GM18520 (cell line): ENCODE results near the gene CST11.
A peak's percentile ranks its signal among the peaks of the same experiment; 100 is the strongest.

Experiments
- ATAC-seq: cut with Tn5 transposase; IDR thresholded peaks from one replicate; pipeline ENCODE4 v1.9.1; 2021; ENCODE audit not compliant: unreplicated experiment

CST11 gene

GRCh38 chr20:23454816-23455215, 2.1 kb upstream of the CST11 start:
- ATAC-seq: no peak

DNA sequence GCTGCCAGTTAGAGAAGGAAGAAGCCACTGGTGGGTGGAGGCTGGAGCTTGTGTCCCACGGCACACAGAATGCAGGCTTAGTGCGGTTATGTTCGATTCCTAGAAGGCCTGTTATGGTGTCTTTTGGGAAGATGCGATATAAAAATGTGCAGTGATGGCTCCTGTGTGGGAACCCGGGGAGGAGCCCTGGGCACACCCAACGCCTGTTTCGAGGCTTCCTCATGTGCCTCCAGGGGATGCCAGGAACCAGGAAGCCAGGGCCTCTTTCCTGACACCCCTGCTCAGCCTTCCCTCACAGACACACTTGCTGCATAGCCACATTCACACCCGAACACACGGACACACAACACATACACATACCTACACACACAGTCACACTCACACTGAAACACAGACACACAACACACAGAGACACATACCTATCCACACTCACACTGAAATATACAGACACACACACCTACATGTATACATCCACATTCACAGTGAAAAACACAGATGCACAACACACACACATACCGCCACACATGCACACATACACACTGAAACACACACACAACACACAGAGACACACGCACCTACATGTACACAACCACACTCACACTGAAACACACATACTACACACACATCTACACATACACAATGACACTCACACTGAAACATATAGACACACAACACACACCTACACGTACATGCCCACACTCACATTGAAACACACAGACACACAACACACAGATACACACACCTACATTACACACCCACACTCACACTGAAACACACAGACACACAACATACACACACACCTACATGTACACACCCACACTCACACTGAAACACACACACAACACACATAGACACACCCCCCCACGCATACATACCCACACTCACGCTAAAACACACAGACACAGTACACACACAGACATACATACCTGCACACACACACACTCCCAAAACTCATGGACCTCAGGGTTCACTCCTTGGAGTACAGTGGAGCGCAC, 1.2 kb upstream of the CST11 start:
- ATAC-seq: no peak

- no peak for ATAC-seq
Observed at GRCh38 chr20:23451956-23452487, 654 bp downstream of the CST11 start.

- no peak for ATAC-seq
Observed at GRCh38 chr20:23450877-23451276, 1.8 kb downstream of the CST11 start.

- no peak for ATAC-seq
Observed at GRCh38 chr20:23449421-23449820, 3.3 kb downstream of the CST11 start.

DNA sequence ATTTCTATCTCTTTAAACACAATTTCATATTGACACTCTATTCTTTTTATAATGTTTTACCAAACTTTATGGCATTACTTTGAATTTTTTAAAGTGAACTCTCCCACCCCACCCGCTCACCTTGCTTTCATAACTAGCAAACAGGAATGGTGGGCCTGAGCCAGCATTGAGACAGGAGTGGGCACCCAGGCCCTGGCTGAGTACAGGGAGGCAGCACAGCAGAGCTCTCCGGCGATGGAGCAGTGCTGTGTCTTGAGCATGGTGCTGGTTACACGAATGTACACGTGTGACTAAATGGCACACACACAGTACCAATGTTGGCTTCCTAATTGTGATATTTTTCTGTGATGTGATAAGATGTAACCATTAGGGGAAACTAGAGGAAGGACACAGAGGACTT, 4.5 kb downstream of the CST11 start:
- ATAC-seq: no peak

DNA sequence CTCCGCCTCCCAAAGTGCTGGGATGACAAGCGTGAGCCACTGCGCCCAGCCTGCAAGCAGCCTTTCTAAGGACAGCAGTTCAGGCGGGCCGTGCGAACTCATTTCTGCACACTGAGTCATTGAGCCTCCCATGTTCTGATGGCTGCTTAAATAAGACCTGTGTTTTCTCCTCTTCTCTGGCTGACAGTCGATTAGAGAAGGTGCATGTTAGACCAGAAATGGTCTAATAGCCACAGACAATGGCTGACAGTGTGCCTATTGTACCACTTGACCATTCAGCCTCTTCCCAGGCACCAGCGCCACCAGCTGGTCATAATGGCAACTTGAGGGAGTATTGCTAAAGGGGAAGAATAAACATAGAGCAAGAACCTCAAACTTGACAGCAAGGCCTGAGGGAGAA, 6.2 kb downstream of the CST11 start:
- ATAC-seq: no peak

DNA sequence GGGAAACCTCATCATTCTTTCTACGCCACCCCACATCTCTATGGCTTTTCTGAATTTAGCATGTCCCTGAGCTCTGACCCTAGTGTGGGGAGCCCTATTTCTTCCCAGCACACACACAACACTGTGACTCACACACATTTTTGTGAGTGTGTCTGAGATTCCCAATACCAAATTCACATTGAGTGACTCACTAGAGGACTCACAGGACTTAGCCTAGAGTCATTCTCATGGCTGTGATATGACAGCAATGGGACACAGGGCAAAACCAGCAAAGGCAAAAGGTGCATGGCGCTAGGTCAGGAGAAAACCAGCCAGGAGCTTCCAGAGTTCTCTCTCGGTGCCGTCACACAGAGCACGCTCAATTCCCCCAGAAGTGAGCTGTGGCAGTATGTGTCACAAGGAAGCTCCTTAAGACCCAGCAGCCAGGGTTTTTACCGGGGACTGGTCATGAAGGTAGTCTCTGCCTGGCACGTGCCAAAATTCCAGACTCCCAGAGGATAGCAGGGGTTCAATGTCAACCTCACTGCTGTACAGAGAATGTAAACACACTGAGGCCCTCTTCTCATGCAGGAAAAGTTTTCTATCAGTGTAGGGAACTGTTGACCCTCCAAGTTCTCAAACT, 7.0 kb downstream of the CST11 start:
- ATAC-seq: no peak

DNA sequence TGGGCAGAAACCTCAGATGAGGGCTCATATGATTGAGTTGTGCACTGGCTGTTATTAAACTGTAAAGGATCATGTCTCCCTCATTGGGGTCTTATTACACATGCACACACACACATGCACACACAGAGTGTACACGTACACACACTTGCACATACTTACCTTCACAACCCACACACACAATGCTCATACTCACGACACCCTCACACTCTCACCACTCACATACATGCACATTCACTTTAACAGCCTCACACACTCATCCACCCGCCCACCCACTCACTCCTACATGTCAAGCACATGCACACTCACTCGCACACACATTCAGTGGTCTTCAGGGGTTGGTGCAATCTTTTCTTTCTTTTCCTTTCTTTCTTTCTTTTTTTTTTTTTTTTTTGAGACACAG, 7.8 kb downstream of the CST11 start:
- ATAC-seq: no peak

DNA sequence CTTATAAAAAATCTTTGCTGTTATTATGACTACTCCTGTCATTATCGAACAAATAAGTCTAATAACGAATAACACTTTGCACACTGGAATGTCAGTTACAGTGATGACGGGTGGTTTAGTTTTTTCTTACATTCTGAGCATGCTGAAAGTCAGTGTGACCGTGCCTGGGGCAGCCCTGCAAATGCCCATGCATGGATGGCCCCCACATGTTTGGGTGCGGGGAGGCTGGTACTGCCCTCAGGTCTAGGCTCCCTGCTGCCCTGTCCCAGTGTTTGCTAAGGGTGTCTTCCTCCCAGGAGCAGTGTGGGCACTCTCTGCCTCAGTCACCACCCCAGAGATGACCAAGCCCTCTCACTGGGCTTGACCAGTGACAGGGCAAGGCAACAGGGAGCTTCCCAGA, 10.2 kb downstream of the CST11 start:
- no peak for ATAC-seq

GRCh38 chr20:23441850-23442313, 10.8 kb downstream of the CST11 start:
- peak; percentile 50 for ATAC-seq

- no peak for ATAC-seq
Observed at GRCh38 chr20:23440004-23440403, 12.7 kb downstream of the CST11 start.

DNA sequence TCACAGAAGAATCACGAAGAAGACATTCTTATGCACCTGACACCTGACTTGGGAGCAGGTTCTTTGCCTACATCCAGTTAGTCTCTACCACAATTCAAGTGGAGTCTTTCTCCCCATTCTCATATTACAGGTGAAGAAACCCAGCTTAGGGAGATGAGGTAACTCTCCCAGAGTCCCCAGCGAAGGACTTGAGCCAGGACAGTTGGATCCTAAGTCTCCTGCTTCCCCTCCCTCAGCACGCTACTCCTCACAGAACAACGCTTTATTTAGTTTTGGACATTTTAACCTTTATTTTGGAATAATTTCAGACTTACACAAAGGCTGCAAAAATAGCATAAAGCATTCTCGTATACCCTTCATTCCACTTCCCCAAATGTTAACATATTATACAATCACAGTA, 14.0 kb downstream of the CST11 start:
- no peak for ATAC-seq

DNA sequence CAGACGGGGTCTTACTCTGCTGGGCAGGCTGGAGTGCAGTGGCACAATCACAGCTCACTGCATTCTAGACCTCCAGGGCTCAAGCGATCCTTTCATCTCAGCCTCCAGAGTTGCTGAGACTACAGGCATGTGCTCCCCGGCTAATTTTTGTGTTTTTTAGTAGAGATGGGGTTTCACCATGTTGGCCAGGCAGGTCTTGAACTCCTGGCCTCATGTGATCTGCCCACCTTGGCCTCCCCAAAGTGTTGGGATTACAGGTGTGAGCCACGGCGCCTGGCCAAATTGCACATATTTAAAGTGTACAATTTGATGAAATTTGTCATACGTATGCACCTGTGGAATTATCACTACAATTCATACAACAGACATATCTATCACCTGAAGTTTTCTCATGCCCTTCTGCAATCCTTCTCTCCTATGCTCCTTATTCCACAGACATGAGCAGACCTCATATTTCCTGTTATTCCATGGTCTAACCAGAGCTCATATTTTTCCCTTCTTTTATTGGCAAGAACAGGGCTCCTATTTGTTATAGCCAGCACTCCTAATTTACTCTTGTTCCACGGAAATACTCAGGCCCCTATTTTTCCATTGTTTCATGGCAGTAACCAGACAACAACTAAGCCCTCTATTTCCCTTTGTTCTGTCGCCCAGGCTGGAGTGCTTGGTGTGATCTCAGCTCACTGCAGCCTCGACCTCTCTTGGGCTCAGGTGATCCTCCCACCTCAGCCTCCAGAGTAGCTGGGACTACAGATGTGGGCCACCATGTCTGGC, 15.4 kb downstream of the CST11 start:
- no peak for ATAC-seq

DNA sequence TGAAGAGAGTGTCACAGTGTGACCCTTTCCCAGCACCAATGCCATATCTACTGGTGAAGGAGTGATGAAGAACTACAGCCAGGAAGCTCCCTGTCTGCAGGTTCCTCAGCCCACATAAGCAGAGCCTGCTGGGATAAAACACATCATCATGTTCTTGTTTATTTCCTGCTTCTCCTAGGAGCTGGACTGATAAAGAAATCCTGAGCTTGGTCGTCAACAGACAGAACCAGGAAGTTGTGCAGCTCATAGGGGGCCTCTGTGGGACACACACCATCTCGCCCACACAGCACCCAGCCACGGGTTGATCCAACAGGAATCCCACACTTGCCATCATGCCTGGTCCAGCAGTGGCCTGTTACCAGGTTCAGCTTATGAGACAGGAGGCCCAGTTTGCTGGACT, 16.0 kb downstream of the CST11 start:
- no peak for ATAC-seq

- no peak for ATAC-seq
Observed at GRCh38 chr20:23435626-23436539, 16.8 kb downstream of the CST11 start.

DNA sequence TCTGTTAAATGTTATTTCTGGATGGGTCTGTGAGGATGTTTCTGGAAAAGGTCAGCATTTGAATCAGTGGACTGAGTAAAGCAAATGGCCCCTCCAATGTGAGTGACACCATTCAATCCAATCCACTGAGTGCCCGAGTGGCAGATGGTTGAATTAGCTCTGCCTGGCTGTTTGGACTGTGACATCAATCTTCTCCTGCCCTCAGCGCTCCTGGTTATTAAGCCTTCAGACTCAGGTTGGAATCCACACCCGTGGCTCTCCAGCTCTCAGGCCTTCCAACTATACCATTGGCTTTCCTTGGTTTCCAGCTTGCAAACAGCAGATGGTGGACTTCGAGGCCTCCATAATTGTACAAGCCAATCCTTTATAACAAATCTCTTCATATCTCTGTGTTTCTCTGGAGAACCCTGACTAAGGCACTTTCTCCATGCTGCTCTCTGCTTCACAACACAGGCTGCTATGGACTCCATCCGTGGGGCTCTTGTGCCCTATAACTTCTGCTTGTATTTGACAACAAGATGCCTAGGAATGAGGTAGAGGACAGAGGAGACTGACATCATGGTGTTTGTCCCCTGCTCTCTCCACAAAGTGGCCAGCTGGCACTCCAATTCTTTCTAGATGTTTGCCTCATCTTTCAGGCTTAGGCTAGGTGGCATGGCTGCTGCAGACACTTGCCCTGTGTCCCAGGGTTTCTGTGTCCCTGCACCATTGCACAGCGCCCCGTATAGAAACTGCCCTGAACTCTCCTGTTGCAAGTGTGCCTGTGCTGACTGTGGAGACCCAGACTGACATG, 18.0 kb downstream of the CST11 start:
- no peak for ATAC-seq

GRCh38 chr20:23433628-23434027, 19.0 kb downstream of the CST11 start:
- no peak for ATAC-seq

DNA sequence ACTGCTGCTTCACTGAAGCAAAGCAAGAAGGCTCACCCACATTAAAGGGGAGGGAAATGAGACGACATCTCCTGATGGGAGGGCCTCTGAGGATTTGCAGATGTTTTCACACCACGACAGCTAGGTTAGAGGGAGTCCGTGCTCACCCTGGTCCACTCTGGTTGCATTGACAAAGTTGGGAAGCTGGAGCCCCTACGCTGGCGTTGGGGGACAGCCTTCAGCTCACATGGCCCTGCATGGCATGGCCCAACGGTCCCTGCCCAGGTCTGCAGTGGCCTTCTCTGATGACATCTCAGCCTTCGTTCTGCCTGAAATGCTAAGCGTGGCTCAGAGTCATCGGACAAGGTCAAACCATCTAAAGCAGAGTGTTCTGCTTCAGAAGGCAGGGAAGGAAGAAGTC, 27.5 kb downstream of the CST11 start:
- ATAC-seq: no peak
